Lower leg skin (tissue), 3 donors: ENCODE results near the gene ANO6.

ENCODE experiments used
- POLR2A ChIP-seq, 2 donors: fragments of 450-650 bp; IDR thresholded peaks; one replicate each; pipeline ENCODE4 v1.6.1; 2016 to 2017; ENCODE audit warnings: antibody characterized with exemption in 2 of 2, mild to moderate bottlenecking in 1 of 2, moderate library complexity in 1 of 2
- TF ChIP-seq, protein P1 (sequence below), 3 donors: fragments of 450-650 bp; IDR thresholded peaks; one replicate each; pipeline ENCODE4 v1.5.1; 2016; ENCODE audit warnings: antibody characterized with exemption in 3 of 3, mild to moderate bottlenecking in 3 of 3, moderate library complexity in 2 of 3

DNA sequence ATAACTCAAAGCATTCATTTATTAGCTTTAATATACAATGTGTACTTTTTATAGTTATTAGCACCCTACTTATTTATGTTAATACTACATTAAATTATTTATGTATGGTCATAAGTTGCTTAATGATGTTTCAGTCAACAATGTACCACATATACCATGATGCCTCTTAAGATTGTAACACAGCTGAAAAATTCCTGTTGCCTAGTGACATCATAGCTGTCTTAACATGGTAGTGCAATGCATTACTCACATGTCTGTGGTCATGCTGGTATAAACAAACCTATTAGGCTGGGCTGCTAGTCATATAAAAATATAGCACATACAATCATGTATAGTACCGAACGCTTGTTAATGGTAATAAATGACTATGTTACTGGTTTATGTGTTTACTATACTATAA lies 120.4 kb downstream of the ANO6 start:
- TF ChIP-seq, protein P1, sequence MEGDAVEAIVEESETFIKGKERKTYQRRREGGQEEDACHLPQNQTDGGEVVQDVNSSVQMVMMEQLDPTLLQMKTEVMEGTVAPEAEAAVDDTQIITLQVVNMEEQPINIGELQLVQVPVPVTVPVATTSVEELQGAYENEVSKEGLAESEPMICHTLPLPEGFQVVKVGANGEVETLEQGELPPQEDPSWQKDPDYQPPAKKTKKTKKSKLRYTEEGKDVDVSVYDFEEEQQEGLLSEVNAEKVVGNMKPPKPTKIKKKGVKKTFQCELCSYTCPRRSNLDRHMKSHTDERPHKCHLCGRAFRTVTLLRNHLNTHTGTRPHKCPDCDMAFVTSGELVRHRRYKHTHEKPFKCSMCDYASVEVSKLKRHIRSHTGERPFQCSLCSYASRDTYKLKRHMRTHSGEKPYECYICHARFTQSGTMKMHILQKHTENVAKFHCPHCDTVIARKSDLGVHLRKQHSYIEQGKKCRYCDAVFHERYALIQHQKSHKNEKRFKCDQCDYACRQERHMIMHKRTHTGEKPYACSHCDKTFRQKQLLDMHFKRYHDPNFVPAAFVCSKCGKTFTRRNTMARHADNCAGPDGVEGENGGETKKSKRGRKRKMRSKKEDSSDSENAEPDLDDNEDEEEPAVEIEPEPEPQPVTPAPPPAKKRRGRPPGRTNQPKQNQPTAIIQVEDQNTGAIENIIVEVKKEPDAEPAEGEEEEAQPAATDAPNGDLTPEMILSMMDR (IDR thresholded peaks at IDR 0.05), result no peak
- TF ChIP-seq POLR2A (IDR thresholded peaks at IDR 0.05), result no peak
